Measurements from ENCODE around the gene INPP4B.

Gene INPP4B

DNA sequence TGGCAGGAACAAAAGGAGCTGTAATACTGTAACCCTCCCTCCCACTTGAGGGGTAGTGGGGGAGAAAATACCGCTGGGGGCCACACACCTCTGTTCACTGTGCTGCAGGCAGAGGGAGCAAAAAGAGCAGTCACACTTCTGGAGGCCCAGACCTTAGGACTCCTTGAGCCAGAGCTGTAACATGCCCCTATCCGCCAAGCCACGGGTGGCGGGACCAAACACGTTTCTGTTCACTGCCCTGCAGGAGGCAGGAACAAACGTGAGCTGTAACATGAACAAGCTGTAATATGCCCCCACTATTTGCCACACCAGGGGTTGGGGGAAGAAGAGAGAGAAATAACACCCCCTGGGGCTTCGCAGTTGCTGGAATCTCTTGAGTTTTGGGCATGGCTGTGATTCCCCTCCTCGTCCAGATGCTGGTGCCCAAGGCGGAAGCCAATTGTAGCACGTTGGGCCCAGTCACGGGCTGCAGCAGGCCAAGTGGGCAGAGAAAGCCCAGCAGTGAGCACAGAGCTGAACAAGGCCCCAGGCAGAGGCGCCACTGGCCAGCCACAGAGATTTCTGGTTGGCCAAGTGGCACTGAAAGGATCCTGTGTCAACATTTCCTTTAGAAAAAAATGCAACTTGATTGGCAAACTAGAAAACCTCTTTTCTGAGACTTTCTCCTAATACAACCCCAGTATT is 509.7 kb downstream of the INPP4B start:
- TF ChIP-seq MYC (IDR thresholded peaks at IDR 0.05; ENCODE audit: low read depth, low read length) (no peak), CTCF (IDR thresholded peaks at IDR 0.05; ENCODE audit: low read depth, low read length) (no peak), POLR2A (IDR thresholded peaks at IDR 0.05; ENCODE audit: extremely low read depth, insufficient read length) (no peak)
- TF ChIP-seq, protein P1, sequence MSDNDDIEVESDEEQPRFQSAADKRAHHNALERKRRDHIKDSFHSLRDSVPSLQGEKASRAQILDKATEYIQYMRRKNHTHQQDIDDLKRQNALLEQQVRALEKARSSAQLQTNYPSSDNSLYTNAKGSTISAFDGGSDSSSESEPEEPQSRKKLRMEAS (IDR thresholded peaks at IDR 0.05; ENCODE audit: low read depth, low read length): no peak
- no peak overlapping the region for H3K4me3 ChIP-seq (ENCODE audit: low read depth, low read length)
- no peak for DNase-seq (ENCODE audit: low read depth)

DNA sequence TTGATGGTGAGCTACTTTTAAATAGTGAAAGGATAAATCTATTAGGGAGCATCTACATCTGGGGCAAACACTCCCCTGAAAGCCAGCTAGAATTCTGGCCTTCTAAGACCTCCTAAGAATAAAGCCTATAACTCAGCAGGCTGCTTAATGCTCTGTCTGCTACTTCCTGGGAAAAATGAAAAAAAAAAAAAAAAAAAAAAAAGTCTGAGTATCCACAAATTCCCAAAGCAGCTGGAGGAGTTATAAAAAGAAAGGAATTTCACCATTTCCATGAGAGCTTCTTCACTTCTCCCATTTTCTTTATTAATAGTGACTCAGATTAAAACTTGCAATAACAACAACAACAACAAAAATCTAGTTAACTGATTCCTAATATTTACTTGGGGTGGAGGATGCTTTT is 511.2 kb downstream of the INPP4B start:
- TF ChIP-seq, protein P1 (IDR thresholded peaks at IDR 0.05; ENCODE audit: low read depth, low read length): no peak
- TF ChIP-seq POLR2A (IDR thresholded peaks at IDR 0.05; ENCODE audit: extremely low read depth, insufficient read length): no peak
- no peak for TF ChIP-seq MYC (IDR thresholded peaks at IDR 0.05; ENCODE audit: low read depth, low read length)
- no peak for TF ChIP-seq CTCF (IDR thresholded peaks at IDR 0.05; ENCODE audit: low read depth, low read length)
- H3K4me3 ChIP-seq (ENCODE audit: low read depth, low read length): no peak overlapping the region

GRCh38 chr4:142331646-142332045 is 514.5 kb downstream of the INPP4B start:
- no peak for DNase-seq (ENCODE audit: low read depth)
- TF ChIP-seq CTCF (IDR thresholded peaks at IDR 0.05; ENCODE audit: low read depth, low read length) (no peak), POLR2A (IDR thresholded peaks at IDR 0.05; ENCODE audit: extremely low read depth, insufficient read length) (no peak), MYC (IDR thresholded peaks at IDR 0.05; ENCODE audit: low read depth, low read length) (no peak)
- TF ChIP-seq, protein P1 (IDR thresholded peaks at IDR 0.05; ENCODE audit: low read depth, low read length): no peak
- H3K4me3 ChIP-seq (ENCODE audit: low read depth, low read length): no peak overlapping the region

More for the DNA sequence above, 511.2 kb downstream of the INPP4B start:
- DNase-seq (ENCODE audit: low read depth): no peak

GRCh38 chr4:142331132-142331531 is 515.0 kb downstream of the INPP4B start:
- no peak overlapping the region for H3K4me3 ChIP-seq (ENCODE audit: low read depth, low read length)
- DNase-seq (ENCODE audit: low read depth): no peak
- TF ChIP-seq, protein P1 (IDR thresholded peaks at IDR 0.05; ENCODE audit: low read depth, low read length): no peak
- TF ChIP-seq CTCF (IDR thresholded peaks at IDR 0.05; ENCODE audit: low read depth, low read length) (no peak), POLR2A (IDR thresholded peaks at IDR 0.05; ENCODE audit: extremely low read depth, insufficient read length) (no peak), MYC (IDR thresholded peaks at IDR 0.05; ENCODE audit: low read depth, low read length) (no peak)

DNA sequence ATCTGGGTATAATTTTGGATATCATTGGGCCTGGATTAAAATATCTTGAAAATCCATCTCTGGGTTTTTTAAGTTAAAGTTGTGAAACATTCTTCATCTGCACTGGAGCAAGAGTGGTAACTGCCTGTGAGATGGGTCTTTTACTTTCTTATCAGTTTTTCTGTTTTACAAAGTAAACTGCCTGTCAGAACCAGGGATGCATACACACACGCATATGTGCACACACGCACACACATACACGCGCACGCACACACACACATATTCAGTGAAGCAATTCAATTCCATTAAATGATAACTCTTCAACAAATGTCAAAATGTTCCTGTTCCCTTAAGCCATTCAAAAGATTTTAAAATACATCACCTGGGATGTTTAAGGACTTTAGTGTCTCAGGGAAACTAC is 515.8 kb downstream of the INPP4B start:
- no peak overlapping the region for H3K4me3 ChIP-seq (ENCODE audit: low read depth, low read length)
- no peak for TF ChIP-seq CTCF (IDR thresholded peaks at IDR 0.05; ENCODE audit: low read depth, low read length)
- no peak for TF ChIP-seq MYC (IDR thresholded peaks at IDR 0.05; ENCODE audit: low read depth, low read length)
- no peak for TF ChIP-seq POLR2A (IDR thresholded peaks at IDR 0.05; ENCODE audit: extremely low read depth, insufficient read length)
- TF ChIP-seq, protein P1 (IDR thresholded peaks at IDR 0.05; ENCODE audit: low read depth, low read length): no peak
- no peak for DNase-seq (ENCODE audit: low read depth)

Data from NB4 (cell line).